H9 (cell line): ENCODE results near the gene SMIM13. TPM values are rescaled to one million over a fixed set of nuclear protein-coding genes. Genes with fewer than 3 reads are reported as not detected.

Source experiments
- DNase-seq: peaks from one replicate; pipeline ENCODE4 v3.0.0-alpha.2; 2017
- H2AFZ ChIP-seq: one replicate; pipeline ENCODE4 v1.6.1; 2013; ENCODE audit warnings: mild to moderate bottlenecking, low read length, control low read depth, moderate library complexity
- H2AK5ac ChIP-seq: 2 replicates; pipeline ENCODE4 v1.6.1; 2013; ENCODE audit warnings: low read length, control low read depth, mixed read lengths; ENCODE audit not compliant: insufficient read length
- H2BK120ac ChIP-seq: one replicate; pipeline ENCODE4 v1.6.1; 2013; ENCODE audit warnings: low read depth, mild to moderate bottlenecking, low read length, control low read depth, inconsistent platforms; ENCODE audit not compliant: poor library complexity, severe bottlenecking
- H2BK12ac ChIP-seq: 2 replicates; pipeline ENCODE4 v1.6.1; 2013; ENCODE audit warnings: low read length, control low read depth, mixed read lengths, low read depth; ENCODE audit not compliant: insufficient read length
- H2BK15ac ChIP-seq: 2 replicates; pipeline ENCODE4 v1.6.1; 2013; ENCODE audit warnings: low read depth, low read length, control low read depth
- H2BK20ac ChIP-seq: one replicate; pipeline ENCODE4 v1.6.1; 2013; ENCODE audit warnings: low read depth, mild to moderate bottlenecking, low read length, control low read depth, inconsistent platforms; ENCODE audit not compliant: poor library complexity, severe bottlenecking
- H2BK5ac ChIP-seq: 2 replicates; pipeline ENCODE4 v1.6.1; 2013; ENCODE audit warnings: low read length, control low read depth, mixed read lengths; ENCODE audit not compliant: insufficient read length
- H3K14ac ChIP-seq: 2 replicates; pipeline ENCODE4 v1.6.1; 2013; ENCODE audit warnings: low read length, control low read depth; ENCODE audit not compliant: insufficient read depth
- H3K18ac ChIP-seq: 2 replicates; pipeline ENCODE4 v1.6.1; 2013; ENCODE audit warnings: low read depth, mild to moderate bottlenecking, mixed read lengths, low read length, control low read depth; ENCODE audit not compliant: insufficient read length
- H3K23ac ChIP-seq: 2 replicates; pipeline ENCODE4 v1.6.1; 2013; ENCODE audit warnings: low read length, control low read depth, mixed read lengths, low read depth; ENCODE audit not compliant: insufficient read length
- H3K23me2 ChIP-seq: 2 replicates; pipeline ENCODE4 v1.6.1; 2013; ENCODE audit warnings: low read depth, mild to moderate bottlenecking, mixed read lengths, low read length, control low read depth; ENCODE audit not compliant: insufficient read length, poor library complexity, severe bottlenecking
- H3K27ac ChIP-seq: 2 replicates; pipeline ENCODE4 v1.5.1; 2013; ENCODE audit warnings: low read length, control low read depth, mixed read lengths, low read depth; ENCODE audit not compliant: insufficient read length
- H3K27me3 ChIP-seq: 2 replicates; pipeline ENCODE4 v1.6.1; 2013; ENCODE audit warnings: low read length, control low read depth, inconsistent platforms; ENCODE audit not compliant: insufficient read depth
- H3K4ac ChIP-seq: 2 replicates; pipeline ENCODE4 v1.6.1; 2013; ENCODE audit warnings: low read depth, mild to moderate bottlenecking, control low read depth, inconsistent platforms, low read length, moderate library complexity
- H3K4me1 ChIP-seq: 2 replicates; pipeline ENCODE4 v1.6.1; 2013; ENCODE audit warnings: low read length, control low read depth, inconsistent platforms; ENCODE audit not compliant: insufficient read depth
- H3K4me2 ChIP-seq: 2 replicates; pipeline ENCODE4 v1.6.1; 2013; ENCODE audit warnings: low read length, control low read depth, mixed read lengths; ENCODE audit not compliant: insufficient read length, insufficient read depth
- H3K56ac ChIP-seq: 2 replicates; pipeline ENCODE4 v1.6.1; 2013; ENCODE audit warnings: low read depth, mild to moderate bottlenecking, mixed read lengths, low read length, control low read depth; ENCODE audit not compliant: insufficient read length
- H3K79me1 ChIP-seq: 2 replicates; pipeline ENCODE4 v1.6.1; 2013; ENCODE audit warnings: low read depth, mild to moderate bottlenecking, moderate library complexity, low read length, control low read depth, inconsistent platforms; ENCODE audit not compliant: insufficient read depth, poor library complexity, severe bottlenecking
- H3K79me2 ChIP-seq: 2 replicates; pipeline ENCODE4 v1.6.1; 2013; ENCODE audit warnings: low read length, control low read depth, inconsistent platforms; ENCODE audit not compliant: insufficient read depth
- H3K9ac ChIP-seq: 2 replicates; pipeline ENCODE4 v1.6.1; 2013; ENCODE audit warnings: low read length, control low read depth, mixed read lengths; ENCODE audit not compliant: insufficient read length; ENCODE audit errors: extremely low read depth
- H3K9me3 ChIP-seq: one replicate; pipeline ENCODE4 v1.6.1; 2013; ENCODE audit warnings: low read depth, low read length, inconsistent platforms; ENCODE audit not compliant: control insufficient read depth
- H3T11ph ChIP-seq: one replicate; pipeline ENCODE4 v1.6.1; 2013; ENCODE audit warnings: mild to moderate bottlenecking, low read length, control low read depth, inconsistent platforms
- H4K20me1 ChIP-seq: one replicate; pipeline ENCODE4 v1.6.1; 2013; ENCODE audit not compliant: control insufficient read depth, insufficient read length, insufficient read depth
- H4K5ac ChIP-seq: 2 replicates; pipeline ENCODE4 v1.6.1; 2013; ENCODE audit warnings: low read depth, mild to moderate bottlenecking, mixed read lengths, low read length, control low read depth; ENCODE audit not compliant: insufficient read length
- H4K8ac ChIP-seq: replicated peaks from 2 replicates; pipeline ENCODE4 v1.6.1; 2013; ENCODE audit warnings: low read length, control low read depth, mixed read lengths, low read depth; ENCODE audit not compliant: insufficient read length
- H4K91ac ChIP-seq: 2 replicates; pipeline ENCODE4 v1.6.1; 2013; ENCODE audit warnings: low read depth, mild to moderate bottlenecking, moderate library complexity, mixed read lengths, low read length, control low read depth; ENCODE audit not compliant: insufficient read length
- H3K27ac Mint-ChIP-seq, 3 experiments: 2 replicates in 2 of 3; 3 replicates in 1 of 3; pipeline ENCODE4 v1.8.0; 2020 to 2021; ENCODE audit warnings: mixed read lengths in 3 of 3, mild to moderate bottlenecking in 1 of 3, moderate library complexity in 1 of 3
- H3K27me3 Mint-ChIP-seq: 2 replicates; pipeline ENCODE4 v1.8.0; 2021; ENCODE audit warnings: low read depth, mild to moderate bottlenecking, moderate library complexity, mixed read lengths
- H3K36me3 Mint-ChIP-seq, 3 experiments: 2 replicates in 2 of 3; 3 replicates in 1 of 3; pipeline ENCODE4 v1.8.0; 2020 to 2021; ENCODE audit warnings: low read depth in 3 of 3, mixed read lengths in 3 of 3; ENCODE audit not compliant: insufficient read depth in 1 of 3
- H3K4me1 Mint-ChIP-seq, 2 experiments: 2 replicates each; pipeline ENCODE4 v1.8.0; 2020; ENCODE audit warnings: mixed read lengths in 2 of 2
- H3K4me3 Mint-ChIP-seq, 2 experiments: 2 replicates in 1 of 2; 3 replicates in 1 of 2; pipeline ENCODE4 v1.8.0; 2020 to 2021; ENCODE audit warnings: mild to moderate bottlenecking in 2 of 2, mixed read lengths in 2 of 2, moderate library complexity in 1 of 2
- H3K9me3 Mint-ChIP-seq, 2 experiments: 2 replicates in 1 of 2; 3 replicates in 1 of 2; pipeline ENCODE4 v1.8.0; 2020; ENCODE audit warnings: mild to moderate bottlenecking in 2 of 2, mixed read lengths in 2 of 2, moderate library complexity in 1 of 2
- CTCF ChIP-seq: fragments of 200-600 bp; sonication (generic); conservative IDR thresholded peaks from 3 replicates; pipeline ENCODE4 v1.8.0; 2021; ENCODE audit warnings: antibody characterized with exemption, mild to moderate bottlenecking
- WGBS: extraction: QIAGEN DNeasy Blood & Tissue Kit; methylation state at CpG from one replicate; pipeline ENCODE4 v1.1.7; 2013; ENCODE audit warnings: missing lambda C conversion rate, low lambda C conversion rate, mixed read lengths; ENCODE audit not compliant: insufficient read length; ENCODE audit errors: extremely low coverage; 5-methylcytosine and 5-hydroxymethylcytosine counted together
- total RNA-seq: library from RNA; stranded (reverse); gene quantifications from 2 replicates; pipeline ENCODE4 v1.2.1, GENCODE V29; 2021

SMIM13 gene
- total RNA-seq, 1 experiment from 2014 or later, result 10.6 TPM

- H2BK20ac ChIP-seq, result no peak overlapping the region
- H2BK15ac ChIP-seq, result no peak overlapping the region
- Mint-ChIP-seq H3K4me1 (no peaks in the 10 kb centered on the region), H3K27ac (no peak overlapping the region), H3K36me3 (no peaks in the 10 kb centered on the region), H3K9me3 (no peaks in the 10 kb centered on the region; a peak in 1 of 5 replicates), H3K27me3 (no peaks in the 10 kb centered on the region), H3K4me3 (no peak overlapping the region)
- no peak overlapping the region for H3T11ph ChIP-seq
- no peaks in the 10 kb centered on the region for H3K23me2 ChIP-seq
- H3K4ac ChIP-seq, result no peak overlapping the region
- H3K9ac ChIP-seq, result no peak overlapping the region
- H4K8ac ChIP-seq, result no peak overlapping the region
- no peak overlapping the region for H3K56ac ChIP-seq
- no peak overlapping the region for H2AK5ac ChIP-seq
- no peak overlapping the region for H2BK5ac ChIP-seq
- H4K5ac ChIP-seq, result no peak overlapping the region
- H4K20me1 ChIP-seq, result no peaks in the 10 kb centered on the region
- no peak overlapping the region for H2AFZ ChIP-seq
- H3K79me2 ChIP-seq, result no peaks in the 10 kb centered on the region
- WGBS, result no CpG with 5 or more reads among the region's 5 CpGs
- no peak for DNase-seq
- TF ChIP-seq CTCF, result no peak
- H3K9me3 ChIP-seq, result no peaks in the 10 kb centered on the region
- H3K14ac ChIP-seq, result no peak overlapping the region
- no peaks in the 10 kb centered on the region for H3K27me3 ChIP-seq
- H2BK12ac ChIP-seq, result no peak overlapping the region
- H3K27ac ChIP-seq, result no peak overlapping the region
- H3K4me1 ChIP-seq, result no peaks in the 10 kb centered on the region
- no peak overlapping the region for H4K91ac ChIP-seq
- no peaks in the 10 kb centered on the region for H3K79me1 ChIP-seq
- H2BK120ac ChIP-seq, result no peak overlapping the region
- no peak overlapping the region for H3K4me2 ChIP-seq
- H3K18ac ChIP-seq, result no peak overlapping the region
- no peak overlapping the region for H3K23ac ChIP-seq
These were observed 9.7 kb upstream of the SMIM13 start for GRCh38 chr6:11083956-11084355.
